Gastroesophageal sphincter (tissue), 4 donors: Measurements from ENCODE around the gene RAD51B. TPM values are rescaled to one million over a fixed set of nuclear protein-coding genes. Genes with fewer than 3 reads are reported as not detected.
A peak's percentile ranks its signal among the peaks of the same experiment; 100 is the strongest.

Experiments used
- ATAC-seq: fragments of 150-250 bp; one replicate; pipeline ENCODE4 v1.9.1; 2016; ENCODE audit warnings: mild to moderate bottlenecking, moderate library complexity
- H3K27ac ChIP-seq, 4 donors: fragments of 200-600 bp; sonication (generic) in 3 of 4; 1 replicate in 3 of 4; 2 replicates in 1 of 4; pipeline ENCODE4 v1.5.1; 2016 to 2019
- H3K27me3 ChIP-seq: fragments of 200-600 bp; sonication (generic); one replicate; pipeline ENCODE4 v1.5.1; 2019
- H3K36me3 ChIP-seq, 2 donors: fragments of 200-600 bp; sonication (generic); one replicate each; pipeline ENCODE4 v1.5.1; 2019; ENCODE audit warnings: control low read depth in 1 of 2
- H3K4me1 ChIP-seq, 3 donors: fragments of 200-600 bp; sonication (generic); 1 replicate in 2 of 3; 2 replicates in 1 of 3; pipeline ENCODE4 v1.5.1; 2016 to 2019; ENCODE audit warnings: control low read depth in 2 of 3
- H3K4me3 ChIP-seq, 2 donors: fragments of 200-600 bp; sonication (generic); one replicate each; pipeline ENCODE4 v1.5.1; 2019; ENCODE audit warnings: mild to moderate bottlenecking in 1 of 2, moderate library complexity in 1 of 2
- H3K9me3 ChIP-seq, 3 donors: fragments of 200-600 bp; sonication (generic); one replicate each; pipeline ENCODE4 v1.5.1; 2017 to 2019; ENCODE audit warnings: control low read depth in 2 of 3
- EP300 ChIP-seq: sonication (generic); formaldehyde crosslinking; IDR thresholded peaks from one replicate; pipeline ENCODE4 v1.6.1; 2017; ENCODE audit warnings: antibody characterized with exemption, mild to moderate bottlenecking
- POLR2A ChIP-seq, 2 donors: fragments of 450-650 bp; IDR thresholded peaks; one replicate each; pipeline ENCODE4 v1.6.1; 2017; ENCODE audit warnings: antibody characterized with exemption in 2 of 2, mild to moderate bottlenecking in 2 of 2, moderate library complexity in 1 of 2
- POLR2AphosphoS5 ChIP-seq: sonication (generic); formaldehyde crosslinking; IDR thresholded peaks from one replicate; pipeline ENCODE4 v1.6.1; 2017; ENCODE audit warnings: antibody characterized with exemption
- WGBS, 2 donors: methylation state at CpG; one replicate each; pipeline ENCODE4 v1.1.5; 2018; ENCODE audit warnings: low coverage in 1 of 2; 5-methylcytosine and 5-hydroxymethylcytosine counted together
- total RNA-seq, 4 donors: library from RNA; depleted of rRNA; stranded (reverse); fragments of >200 nt; gene quantifications; one replicate each; pipeline ENCODE4 v1.1.0, GENCODE V29; 2016
- TF ChIP-seq, protein P1 (sequence below), 4 experiments: fragments of 200-600 bp in 2 of 4; fragments of 450-650 bp in 2 of 4; sonication (generic) in 1 of 4; IDR thresholded peaks; one replicate each; pipeline ENCODE4 v1.5.1; 2017 to 2019; ENCODE audit warnings: antibody characterized with exemption in 4 of 4, mild to moderate bottlenecking in 2 of 4, moderate library complexity in 2 of 4

Gene RAD51B
- total RNA-seq, 4 donors from 2014 or later: 5.1 to 7.0 (median 6.0) TPM

DNA sequence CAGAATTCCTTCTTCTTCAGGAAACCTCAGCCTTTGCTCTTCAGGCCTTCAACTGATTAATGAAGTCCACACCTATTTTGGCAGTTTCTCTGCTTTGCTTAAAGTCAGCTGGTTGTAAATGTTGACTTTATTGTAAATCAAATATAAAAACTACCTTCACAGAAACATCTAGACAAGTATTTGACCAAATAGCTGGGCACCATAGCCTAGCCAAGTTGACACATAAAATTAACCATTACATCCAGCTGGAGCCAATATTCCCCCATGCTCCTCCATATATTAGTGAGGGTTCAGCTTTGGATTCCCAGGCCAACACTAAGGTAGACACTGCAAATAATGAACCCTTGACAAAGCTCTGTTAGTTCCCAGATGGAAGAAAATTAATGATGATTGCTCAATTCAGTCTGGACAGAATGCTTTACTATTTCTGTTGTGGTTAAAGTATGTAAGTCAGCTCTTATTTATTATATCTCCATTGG, 847.8 kb downstream of the RAD51B start:
- no peak for TF ChIP-seq POLR2AphosphoS5
- no peak for TF ChIP-seq EP300
- TF ChIP-seq POLR2A (IDR thresholded peaks at IDR 0.05): no peak
- TF ChIP-seq, protein P1, sequence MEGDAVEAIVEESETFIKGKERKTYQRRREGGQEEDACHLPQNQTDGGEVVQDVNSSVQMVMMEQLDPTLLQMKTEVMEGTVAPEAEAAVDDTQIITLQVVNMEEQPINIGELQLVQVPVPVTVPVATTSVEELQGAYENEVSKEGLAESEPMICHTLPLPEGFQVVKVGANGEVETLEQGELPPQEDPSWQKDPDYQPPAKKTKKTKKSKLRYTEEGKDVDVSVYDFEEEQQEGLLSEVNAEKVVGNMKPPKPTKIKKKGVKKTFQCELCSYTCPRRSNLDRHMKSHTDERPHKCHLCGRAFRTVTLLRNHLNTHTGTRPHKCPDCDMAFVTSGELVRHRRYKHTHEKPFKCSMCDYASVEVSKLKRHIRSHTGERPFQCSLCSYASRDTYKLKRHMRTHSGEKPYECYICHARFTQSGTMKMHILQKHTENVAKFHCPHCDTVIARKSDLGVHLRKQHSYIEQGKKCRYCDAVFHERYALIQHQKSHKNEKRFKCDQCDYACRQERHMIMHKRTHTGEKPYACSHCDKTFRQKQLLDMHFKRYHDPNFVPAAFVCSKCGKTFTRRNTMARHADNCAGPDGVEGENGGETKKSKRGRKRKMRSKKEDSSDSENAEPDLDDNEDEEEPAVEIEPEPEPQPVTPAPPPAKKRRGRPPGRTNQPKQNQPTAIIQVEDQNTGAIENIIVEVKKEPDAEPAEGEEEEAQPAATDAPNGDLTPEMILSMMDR (IDR thresholded peaks at IDR 0.05): no peak
- no peaks in the 10 kb centered on the region for H3K9me3 ChIP-seq
- no peaks in the 10 kb centered on the region for H3K27me3 ChIP-seq
- ATAC-seq: peak; percentile 81
- H3K36me3 ChIP-seq: no peaks in the 10 kb centered on the region
- H3K27ac ChIP-seq: peak overlapping the region; percentile 82 to 91 (median 89)
- H3K4me3 ChIP-seq: no peak overlapping the region
- peaks cover 47 to 100% (median 75%) of the 10 kb centered on the region in 3 donors for H3K4me1 ChIP-seq

DNA sequence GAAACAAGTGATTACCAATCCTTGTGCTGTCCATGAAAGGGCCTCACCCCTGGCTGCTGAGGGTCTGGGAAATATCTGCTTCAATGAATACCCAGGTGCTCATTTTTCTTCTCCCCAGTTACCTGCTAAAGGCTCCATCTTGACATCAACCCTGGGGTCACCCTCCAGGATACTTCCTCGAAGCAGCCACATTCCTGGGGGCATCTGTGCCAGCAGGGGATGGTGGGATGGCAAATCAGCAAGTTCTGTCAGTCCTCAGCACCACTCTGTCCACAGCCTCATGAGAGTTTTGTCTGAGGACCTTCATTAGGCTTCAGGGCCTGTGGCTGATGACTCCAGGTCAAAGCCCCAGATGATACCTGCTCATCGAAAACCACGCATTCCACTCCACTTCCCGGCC, 848.4 kb downstream of the RAD51B start:
- H3K4me3 ChIP-seq: no peak overlapping the region
- H3K27me3 ChIP-seq: no peaks in the 10 kb centered on the region
- ATAC-seq: no peak
- peaks cover 53 to 100% (median 82%) of the 10 kb centered on the region in 3 donors for H3K4me1 ChIP-seq
- WGBS, 2 donors: no CpG with 5 or more reads among the region's 4 CpGs
- peak overlapping the region; percentile 82 to 91 (median 89) for H3K27ac ChIP-seq
- no peak for TF ChIP-seq POLR2AphosphoS5
- no peak for TF ChIP-seq EP300
- TF ChIP-seq, protein P1 (IDR thresholded peaks at IDR 0.05): no peak
- no peak for TF ChIP-seq POLR2A (IDR thresholded peaks at IDR 0.05)
- no peaks in the 10 kb centered on the region for H3K9me3 ChIP-seq
- no peaks in the 10 kb centered on the region for H3K36me3 ChIP-seq

DNA sequence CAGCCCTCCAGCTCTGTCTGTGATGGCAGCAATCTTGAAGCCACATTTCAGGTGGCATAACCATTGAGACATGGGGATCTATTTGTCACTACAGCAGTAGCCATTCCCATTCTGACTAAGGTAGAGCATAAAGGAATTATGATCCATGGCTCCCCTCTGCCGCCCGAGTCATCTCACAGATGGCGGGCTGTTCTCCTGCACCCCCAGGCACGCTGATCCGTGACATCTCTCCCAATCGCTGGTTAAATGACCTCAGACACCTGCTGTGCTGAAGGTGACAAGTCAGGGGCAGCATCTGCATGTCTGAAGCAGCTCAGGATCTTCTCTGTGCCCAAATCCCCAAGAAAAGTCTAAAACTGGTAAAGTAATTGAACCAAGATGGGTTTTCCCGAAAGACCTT, 849.0 kb downstream of the RAD51B start:
- peaks cover 53 to 96% (median 83%) of the 10 kb centered on the region in 3 donors for H3K4me1 ChIP-seq
- H3K36me3 ChIP-seq: no peaks in the 10 kb centered on the region
- H3K4me3 ChIP-seq: no peak overlapping the region
- no peak for ATAC-seq
- no peaks in the 10 kb centered on the region for H3K9me3 ChIP-seq
- 63 to 89% methylated on average over 1 to 7 of the region's 7 CpGs for WGBS, 2 donors
- peak overlapping the region; percentile 82 to 91 (median 89) for H3K27ac ChIP-seq
- no peak for TF ChIP-seq EP300
- no peaks in the 10 kb centered on the region for H3K27me3 ChIP-seq

DNA sequence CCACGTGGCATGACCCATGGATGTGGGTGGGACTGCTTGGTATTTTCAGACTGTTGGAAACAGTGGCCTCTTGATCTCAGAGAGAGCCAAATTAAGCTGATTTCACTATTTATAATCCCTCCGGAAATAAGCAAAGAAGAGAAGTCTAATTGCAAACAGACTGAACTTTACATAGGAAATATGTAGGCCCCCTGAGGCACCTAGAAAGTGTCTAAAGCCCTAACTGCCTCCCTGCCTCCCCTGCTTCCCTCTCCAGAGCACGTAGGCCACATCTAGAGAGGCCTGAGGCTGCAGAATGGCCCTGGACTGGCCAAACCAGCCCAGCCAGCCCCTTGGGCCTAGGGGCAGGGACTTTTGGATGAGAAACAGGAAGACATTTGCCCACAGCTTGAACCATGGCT, 849.5 kb downstream of the RAD51B start:
- H3K9me3 ChIP-seq: no peaks in the 10 kb centered on the region
- no peak for ATAC-seq
- H3K4me1 ChIP-seq: peaks cover 53 to 90% (median 82%) of the 10 kb centered on the region in 3 donors
- TF ChIP-seq EP300 (no peak), POLR2AphosphoS5 (no peak), POLR2A (IDR thresholded peaks at IDR 0.05) (no peak)
- TF ChIP-seq, protein P1 (IDR thresholded peaks at IDR 0.05): no peak
- H3K36me3 ChIP-seq: no peaks in the 10 kb centered on the region
- WGBS, 2 donors: 40 to 51% methylated on average over 1 to 3 of the region's 3 CpGs
- no peaks in the 10 kb centered on the region for H3K27me3 ChIP-seq
- H3K4me3 ChIP-seq: no peak overlapping the region
- peak overlapping the region; percentile 82 to 91 (median 89) for H3K27ac ChIP-seq

DNA sequence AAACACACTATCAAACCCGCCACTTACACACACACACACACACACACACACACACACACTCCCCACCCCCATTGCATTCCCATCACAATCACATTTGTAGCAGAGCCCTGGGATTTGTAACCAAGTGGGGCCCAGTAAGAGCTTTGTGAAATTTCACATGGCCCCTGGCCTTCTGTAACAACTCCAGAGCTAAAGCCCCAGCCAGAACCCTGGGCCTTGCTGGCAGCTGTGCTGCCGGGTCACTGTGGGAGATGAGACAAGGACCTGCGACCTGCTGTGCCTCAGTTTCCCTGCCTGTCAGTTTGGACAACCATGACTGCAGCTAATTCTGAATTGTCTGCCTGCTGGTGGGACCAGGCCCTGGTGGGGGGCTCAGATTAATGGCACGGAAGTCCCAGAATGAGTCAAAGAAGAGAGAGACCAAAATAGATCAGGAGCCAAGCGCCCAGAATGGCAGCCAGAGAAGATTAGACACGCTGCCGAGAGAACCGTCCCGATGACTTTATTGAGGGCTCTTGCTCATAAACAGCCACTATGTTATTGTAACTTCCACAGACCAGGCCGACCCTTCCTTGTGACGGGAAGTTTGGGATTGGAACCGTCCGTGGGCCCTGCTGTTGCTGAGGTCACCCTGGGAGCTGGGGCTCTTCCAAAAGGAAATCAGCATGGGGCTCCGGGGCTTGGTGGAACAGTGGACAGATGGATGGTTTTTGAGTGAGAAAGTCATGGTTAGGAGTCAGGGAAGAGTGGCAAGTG, 850.2 kb downstream of the RAD51B start:
- no peaks in the 10 kb centered on the region for H3K27me3 ChIP-seq
- peak overlapping the region; percentile 82 to 91 (median 89) for H3K27ac ChIP-seq
- ATAC-seq: no peak
- no peaks in the 10 kb centered on the region for H3K9me3 ChIP-seq
- 60 to 79% methylated on average over 9 to 12 of the region's 14 CpGs for WGBS, 2 donors
- no peaks in the 10 kb centered on the region for H3K36me3 ChIP-seq
- TF ChIP-seq POLR2AphosphoS5: peak; percentile 6
- TF ChIP-seq POLR2A (IDR thresholded peaks at IDR 0.05): no peak
- TF ChIP-seq, protein P1 (IDR thresholded peaks at IDR 0.05): no peak
- TF ChIP-seq EP300: no peak
- no peak overlapping the region for H3K4me3 ChIP-seq
- peaks cover 47 to 84% (median 76%) of the 10 kb centered on the region in 3 donors for H3K4me1 ChIP-seq
